Smooth muscle cell of the brain vasculature (primary cell): ENCODE measurements around the gene PSENEN.

ENCODE experiments used
- DNase-seq: peaks from one replicate; pipeline ENCODE4 v3.0.0-alpha.2; 2012; ENCODE audit warnings: low read depth, low spot score

The PSENEN gene

GRCh38 chr19:35733180-35734125 lies 12.0 kb upstream of the PSENEN start:
- no peak for DNase-seq

- no peak for DNase-seq
Measured at GRCh38 chr19:35734273-35734672, 11.2 kb upstream of the PSENEN start.

- DNase-seq = no peak
Measured at GRCh38 chr19:35734889-35735288, 10.6 kb upstream of the PSENEN start.

- DNase-seq = no peak
Measured at GRCh38 chr19:35736913-35737886, 8.3 kb upstream of the PSENEN start.

DNA sequence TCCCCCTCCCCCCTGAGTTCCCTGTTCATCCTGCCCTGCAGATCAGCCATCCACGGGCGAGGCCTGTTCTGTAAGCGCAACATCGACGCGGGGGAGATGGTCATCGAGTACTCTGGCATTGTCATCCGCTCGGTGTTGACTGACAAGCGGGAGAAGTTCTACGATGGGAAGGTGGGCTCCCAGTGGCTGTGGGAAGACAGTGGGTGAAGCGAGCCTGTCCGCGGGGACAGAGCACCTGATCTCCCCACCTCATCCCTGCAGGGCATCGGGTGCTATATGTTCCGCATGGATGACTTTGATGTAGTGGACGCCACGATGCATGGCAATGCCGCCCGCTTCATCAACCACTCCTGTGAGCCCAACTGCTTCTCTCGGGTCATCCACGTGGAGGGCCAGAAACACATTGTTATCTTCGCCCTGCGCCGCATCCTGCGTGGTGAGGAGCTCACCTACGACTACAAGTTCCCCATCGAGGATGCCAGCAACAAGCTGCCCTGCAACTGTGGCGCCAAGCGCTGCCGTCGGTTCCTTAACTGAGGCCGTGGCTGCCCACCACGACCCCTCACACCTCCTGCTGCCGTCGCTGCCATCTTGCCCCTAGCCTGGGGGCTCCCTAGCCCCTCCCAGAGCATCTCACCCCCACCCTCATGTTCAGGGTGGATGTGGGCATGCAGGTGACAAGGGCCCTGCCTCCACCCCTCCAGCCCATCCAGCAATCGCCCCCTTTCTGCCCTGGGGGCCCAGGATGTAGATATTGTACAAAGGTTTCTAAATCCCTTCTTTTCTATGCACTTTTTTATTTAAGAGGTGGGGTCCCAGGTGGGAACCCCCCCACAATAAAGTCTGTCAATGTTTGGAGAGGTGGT lies 7.2 kb upstream of the PSENEN start:
- DNase-seq = no peak

- DNase-seq = no peak
Measured at GRCh38 chr19:35738887-35739229, 6.6 kb upstream of the PSENEN start.

- no peak for DNase-seq
Measured at GRCh38 chr19:35739275-35740107, 6.0 kb upstream of the PSENEN start.

GRCh38 chr19:35740108-35740422 lies 5.4 kb upstream of the PSENEN start:
- no peak for DNase-seq

DNA sequence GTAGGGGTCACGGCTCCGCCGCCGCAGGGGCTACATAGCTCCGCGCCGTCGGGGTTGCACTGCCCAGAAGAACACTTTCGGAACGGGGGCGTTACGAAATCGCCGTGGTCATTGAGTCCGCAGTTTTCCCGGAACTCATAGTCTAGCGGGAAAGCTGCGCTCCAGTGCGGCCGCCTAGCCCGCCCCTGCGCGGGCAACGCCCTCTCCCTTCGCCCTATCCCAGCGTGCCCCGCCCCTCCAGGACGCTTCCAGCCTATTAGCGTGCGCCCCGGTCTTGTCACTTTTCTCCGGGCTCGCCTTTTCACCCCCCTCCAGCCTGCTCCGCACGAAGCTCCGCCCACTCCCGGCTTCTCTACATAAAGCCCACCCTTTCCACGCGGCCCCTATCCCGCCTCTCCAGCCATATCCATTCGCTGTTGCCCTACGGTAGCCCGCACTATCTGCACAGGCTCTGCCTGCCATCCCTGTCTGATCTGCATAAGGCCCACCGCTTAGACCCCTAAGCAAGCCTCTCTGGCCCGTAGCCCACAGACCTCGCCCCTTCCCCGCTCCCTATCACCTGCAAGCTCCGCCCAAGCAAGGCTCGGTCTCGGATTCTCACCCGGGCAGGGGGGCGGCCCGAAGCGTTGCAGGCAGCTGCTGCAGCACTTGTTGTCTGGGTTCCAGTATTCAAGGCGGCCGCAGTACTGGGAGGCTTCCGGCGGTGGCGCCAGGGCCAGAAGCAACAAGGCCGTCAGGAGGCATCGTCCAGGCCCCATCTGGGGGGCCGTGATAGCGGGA lies 4.8 kb upstream of the PSENEN start:
- peak; percentile 86 for DNase-seq

DNA sequence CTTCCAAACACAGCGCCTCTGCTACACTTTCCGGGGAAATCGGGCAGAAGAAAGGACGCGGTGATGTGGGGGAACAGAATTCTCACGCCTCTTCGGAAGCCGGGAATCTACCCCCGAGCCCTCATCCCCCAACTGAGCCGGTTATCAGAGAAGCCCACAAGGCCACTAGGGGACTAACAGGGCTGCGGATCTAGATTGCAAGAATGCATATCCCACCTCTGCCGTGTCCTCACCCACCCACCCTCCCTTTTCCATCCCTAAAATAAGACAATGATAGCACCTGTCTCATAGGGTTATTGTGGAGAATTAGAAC lies 4.3 kb upstream of the PSENEN start:
- DNase-seq = no peak

- DNase-seq = no peak
Measured at GRCh38 chr19:35742121-35742724, 3.2 kb upstream of the PSENEN start, which contains the start of gene IGFLR1. TSS of gene IGFLR1 (minus strand) at chr19:35742452. CDS start at chr19:35741180, 1,272 bp downstream.

DNA sequence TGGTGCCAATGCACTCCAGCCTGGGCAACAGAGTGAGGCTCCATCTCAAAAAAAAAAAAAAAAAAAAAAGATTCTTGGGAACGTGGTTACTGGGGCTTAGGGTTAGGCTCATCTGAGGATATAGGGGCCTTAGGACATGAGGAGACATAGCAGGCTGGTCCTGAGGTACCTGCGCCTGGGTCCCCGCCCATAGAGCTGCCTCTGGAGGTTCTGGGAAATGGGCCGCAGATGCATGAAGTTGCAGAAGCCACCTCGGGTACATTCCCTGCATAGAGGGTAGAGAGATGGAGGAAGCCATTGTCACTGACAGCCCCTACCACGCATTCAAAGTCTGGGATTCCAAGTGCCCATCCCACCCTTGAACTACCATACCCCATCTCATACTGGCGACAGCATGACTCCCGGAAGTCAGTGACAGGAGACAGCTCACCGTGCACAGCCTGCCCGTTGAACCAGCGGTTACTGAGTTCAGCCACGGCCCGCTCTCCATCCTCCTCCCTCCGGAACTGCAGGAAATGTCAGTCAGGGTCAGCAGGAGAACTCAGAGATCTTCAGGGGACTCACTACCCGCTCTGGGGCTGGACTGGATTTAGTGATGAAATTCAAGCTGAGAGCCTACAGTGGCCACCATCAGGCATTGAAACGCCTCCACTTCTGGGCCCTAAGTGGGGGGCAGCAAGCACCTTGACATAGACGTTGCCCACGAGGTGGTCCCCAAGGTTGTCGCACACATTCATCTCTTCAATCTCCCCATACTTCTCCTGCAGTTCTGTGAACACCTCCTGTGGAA lies 1.6 kb upstream of the PSENEN start:
- no peak for DNase-seq

DNA sequence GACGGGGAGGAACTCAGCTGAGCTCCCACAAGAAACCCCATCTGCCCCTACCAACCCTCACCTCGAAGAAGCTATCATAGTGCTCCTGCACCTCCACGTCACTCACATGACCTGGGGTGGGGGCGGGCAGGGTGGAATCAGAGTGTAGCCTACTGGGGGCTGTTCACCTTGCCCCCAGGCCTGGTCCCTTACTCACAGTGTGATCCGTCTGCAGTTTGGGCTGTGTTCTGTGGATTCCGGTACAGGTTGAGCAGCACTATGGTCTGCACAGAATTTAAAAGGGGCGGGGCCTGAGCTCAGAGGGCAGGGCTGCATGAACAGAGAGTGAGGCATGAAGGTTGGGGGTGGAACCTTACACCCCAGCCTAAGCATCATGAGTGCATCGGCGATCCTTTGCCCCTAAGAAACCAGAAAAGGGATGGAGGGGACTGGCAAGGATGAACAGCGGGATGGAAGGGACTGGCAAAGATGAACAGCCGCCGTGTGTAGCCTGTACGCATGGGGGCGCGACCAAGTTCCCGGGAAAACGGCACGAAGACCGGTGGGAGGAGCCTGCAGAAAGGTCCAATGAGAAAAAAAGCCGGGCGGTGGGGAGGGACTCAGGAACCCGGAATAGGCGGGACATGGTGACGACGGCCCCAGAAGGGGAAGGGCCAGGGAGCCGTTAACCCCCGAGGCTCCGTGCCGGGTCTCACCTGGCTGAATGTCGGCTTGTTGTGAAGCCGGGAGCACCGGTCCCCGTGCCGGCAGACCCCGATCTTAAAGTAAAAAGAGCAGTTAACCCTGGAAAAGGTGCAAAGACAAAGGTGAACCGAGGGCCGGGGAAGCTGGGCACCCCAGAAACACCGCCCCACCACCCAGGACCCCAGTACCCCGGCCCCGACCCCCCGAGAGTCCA lies 772 bp upstream of the PSENEN start:
- DNase-seq = peak; percentile 91

DNA sequence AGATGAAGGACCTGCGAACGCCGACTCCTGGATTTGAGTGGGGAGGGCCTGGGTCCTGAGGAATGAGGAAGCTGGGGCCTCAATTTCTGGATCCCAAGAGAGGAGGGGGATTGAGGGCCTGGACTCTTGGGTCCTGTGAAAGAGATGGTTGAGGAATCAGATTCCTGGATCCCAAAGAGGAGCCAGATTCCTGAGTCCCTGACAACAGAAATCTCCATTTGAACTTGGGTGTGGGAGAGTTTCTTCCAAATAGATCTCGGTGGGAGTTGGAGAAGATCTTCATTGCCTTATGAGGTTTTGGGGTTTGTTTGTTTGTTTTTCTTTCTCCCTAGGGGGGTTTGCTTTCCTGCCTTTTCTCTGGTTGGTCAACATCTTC lies 624 bp downstream of the PSENEN start:
- no peak for DNase-seq

DNA sequence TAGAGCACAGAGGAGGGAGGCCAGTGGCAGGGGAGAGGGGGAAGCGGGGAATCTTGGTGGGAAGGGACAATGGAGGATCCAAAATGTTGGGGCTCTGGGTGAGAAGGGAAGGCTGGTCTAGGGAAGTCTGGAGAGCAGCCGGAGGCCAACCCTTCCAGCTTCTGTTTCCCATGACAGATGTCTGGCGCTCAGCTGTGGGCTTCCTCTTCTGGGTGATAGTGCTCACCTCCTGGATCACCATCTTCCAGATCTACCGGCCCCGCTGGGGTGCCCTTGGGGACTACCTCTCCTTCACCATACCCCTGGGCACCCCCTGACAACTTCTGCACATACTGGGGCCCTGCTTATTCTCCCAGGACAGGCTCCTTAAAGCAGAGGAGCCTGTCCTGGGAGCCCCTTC lies 1.1 kb downstream of the PSENEN start:
- DNase-seq = no peak

GRCh38 chr19:35748106-35749020 lies 2.9 kb downstream of the PSENEN start, which contains the start of gene LIN37:
TSS of gene LIN37 (plus strand) at chr19:35748576. CDS start at chr19:35748725, 149 bp downstream.
- peak; percentile 100 for DNase-seq

DNA sequence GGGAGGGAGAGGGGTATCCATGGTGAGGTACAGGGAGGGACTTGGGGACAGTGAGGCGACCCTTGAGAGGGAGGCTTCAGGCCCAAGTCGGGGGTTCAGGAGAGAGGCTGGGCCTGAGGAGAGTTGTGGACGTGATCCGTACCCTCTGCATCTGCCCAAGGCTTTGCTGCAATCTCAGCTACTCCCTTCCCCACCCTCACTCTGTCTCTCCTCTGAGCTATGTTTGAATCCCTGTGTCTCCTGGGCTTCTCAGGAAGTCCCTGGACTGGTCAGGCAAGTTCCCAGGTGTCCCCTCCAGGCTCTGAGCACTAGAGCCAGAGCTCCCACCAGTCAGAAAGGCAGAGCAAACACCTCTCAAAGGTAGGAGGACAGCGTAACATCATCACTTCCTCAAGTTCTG lies 4.7 kb downstream of the PSENEN start:
- no peak for DNase-seq
